GM18868 (cell line): Measurements from ENCODE around the gene PRICKLE2.

ENCODE experiments used
- ATAC-seq: cut with Tn5 transposase; IDR thresholded peaks from one replicate; pipeline ENCODE4 v1.9.1; 2021; ENCODE audit warnings: mild to moderate bottlenecking, moderate library complexity; ENCODE audit not compliant: unreplicated experiment

PRICKLE2 gene

GRCh38 chr3:64160000-64160695, 65.1 kb downstream of the PRICKLE2 start:
- ATAC-seq, result no peak

DNA sequence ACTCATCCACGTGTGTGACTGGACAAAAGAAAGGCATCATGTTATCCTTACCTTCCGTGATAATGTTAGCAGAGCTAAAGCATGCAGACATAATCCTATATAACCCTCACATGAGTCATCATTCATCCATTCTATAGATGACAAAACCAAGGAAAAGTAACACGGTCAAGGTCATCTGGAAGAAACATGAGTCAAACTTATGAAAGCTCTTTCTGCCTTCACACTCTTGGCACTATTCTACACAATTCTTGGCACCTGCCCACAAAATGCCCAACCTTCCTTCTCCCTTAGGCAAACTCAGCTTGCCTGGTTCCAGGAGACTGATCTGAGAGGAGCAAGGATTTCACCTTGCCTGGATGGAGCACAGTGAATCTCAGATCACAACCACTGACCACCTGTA, 66.9 kb downstream of the PRICKLE2 start:
- no peak for ATAC-seq

- no peak for ATAC-seq
Measured at GRCh38 chr3:64157150-64158035, 67.9 kb downstream of the PRICKLE2 start.

- ATAC-seq, result no peak
Measured at GRCh38 chr3:64155328-64155727, 69.9 kb downstream of the PRICKLE2 start.

- ATAC-seq, result no peak
Measured at GRCh38 chr3:64152676-64153466, 72.4 kb downstream of the PRICKLE2 start.

DNA sequence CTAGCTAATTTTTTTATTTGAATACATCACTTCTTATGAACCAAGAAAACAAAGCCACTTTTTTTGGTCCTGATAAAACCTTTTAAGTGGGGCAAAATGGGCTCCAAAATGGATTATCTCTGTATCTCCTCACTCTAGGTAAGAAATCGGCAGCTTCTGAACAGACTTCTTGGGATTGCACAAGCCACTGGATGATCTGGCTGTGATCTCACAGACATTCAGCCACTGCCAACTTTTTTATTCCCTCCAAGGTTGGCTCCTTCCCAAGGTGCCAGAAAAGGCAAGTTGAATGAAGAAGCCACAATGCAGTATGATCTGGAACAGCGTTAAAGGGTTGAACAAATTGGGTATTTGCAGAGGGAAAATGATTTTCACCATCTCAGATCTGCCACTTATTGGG, 73.2 kb downstream of the PRICKLE2 start:
- ATAC-seq, result no peak

- ATAC-seq, result no peak
Measured at GRCh38 chr3:64151342-64151871, 73.9 kb downstream of the PRICKLE2 start.

- no peak for ATAC-seq
Measured at GRCh38 chr3:64150623-64151207, 74.6 kb downstream of the PRICKLE2 start.

GRCh38 chr3:64149886-64150285, 75.4 kb downstream of the PRICKLE2 start:
- ATAC-seq, result no peak

- ATAC-seq, result no peak
Measured at GRCh38 chr3:64148955-64149653, 76.2 kb downstream of the PRICKLE2 start.

DNA sequence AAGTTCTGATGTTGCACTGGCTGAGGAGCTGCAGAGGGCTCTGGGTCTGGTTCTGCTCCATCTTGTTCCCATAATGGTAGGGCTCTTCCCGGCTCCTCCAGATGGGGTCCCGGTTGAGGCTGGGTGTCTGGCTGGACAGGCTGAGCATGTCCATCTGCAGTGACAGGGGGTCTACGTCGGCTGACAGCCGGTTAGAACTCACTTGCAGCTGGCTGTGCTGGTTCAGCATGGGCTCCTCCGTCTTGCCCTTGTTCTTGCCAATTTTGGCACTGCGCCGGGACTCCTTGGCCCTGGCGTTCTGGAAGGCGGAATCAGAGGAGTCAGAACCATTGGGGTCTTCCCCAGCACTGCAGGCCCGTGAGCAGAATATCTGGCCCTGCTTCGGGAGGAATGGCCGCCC, 78.1 kb downstream of the PRICKLE2 start:
- ATAC-seq, result no peak

DNA sequence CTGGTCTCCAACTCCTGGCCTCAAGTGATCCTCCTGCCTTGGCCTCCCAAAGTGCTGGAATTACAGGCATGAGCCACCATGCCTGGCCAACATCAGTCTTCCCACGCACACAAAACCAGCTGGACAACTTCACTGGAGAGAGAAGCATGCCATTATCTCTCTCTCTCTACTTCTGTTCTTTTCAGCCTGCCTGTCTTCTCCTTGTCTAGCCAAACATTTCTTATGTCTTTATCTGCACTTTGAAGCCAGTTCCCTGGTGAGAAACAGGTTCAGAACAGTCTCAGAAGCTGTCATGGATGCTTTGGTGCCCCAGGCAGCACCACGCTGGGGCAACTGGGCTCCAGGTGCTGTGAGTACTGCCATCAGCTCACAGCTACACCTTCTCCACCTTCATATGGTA, 79.8 kb downstream of the PRICKLE2 start:
- ATAC-seq, result no peak

DNA sequence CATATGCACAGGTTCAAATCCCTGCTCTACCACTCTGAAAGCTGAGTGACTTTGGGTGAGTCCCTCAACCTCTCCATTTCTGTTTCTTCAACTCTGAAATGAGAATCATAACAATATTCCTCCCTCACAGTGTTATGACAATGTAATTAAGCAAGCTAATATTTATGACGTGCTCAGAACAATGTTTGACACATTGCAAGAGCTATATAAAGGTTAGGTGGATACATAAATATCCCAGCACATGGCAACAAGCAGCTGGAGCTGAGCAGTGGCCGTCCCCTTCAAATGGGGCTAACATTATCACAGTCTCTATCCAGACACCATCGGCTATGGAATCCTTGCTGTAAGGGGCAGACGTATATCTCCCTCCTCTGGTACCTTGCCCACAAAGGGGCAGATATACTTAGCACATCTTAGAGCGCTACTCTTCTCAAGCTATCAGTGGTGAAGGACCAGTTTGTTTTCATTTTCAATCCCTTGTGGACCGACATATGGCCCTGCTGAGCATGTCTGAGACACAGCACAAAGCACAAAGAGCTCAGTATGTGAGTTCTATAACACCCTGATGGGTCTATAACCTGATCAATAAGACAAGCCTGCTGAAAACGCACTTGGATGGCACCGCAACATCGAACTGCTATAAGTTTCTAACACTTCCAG, 80.9 kb downstream of the PRICKLE2 start:
- no peak for ATAC-seq

DNA sequence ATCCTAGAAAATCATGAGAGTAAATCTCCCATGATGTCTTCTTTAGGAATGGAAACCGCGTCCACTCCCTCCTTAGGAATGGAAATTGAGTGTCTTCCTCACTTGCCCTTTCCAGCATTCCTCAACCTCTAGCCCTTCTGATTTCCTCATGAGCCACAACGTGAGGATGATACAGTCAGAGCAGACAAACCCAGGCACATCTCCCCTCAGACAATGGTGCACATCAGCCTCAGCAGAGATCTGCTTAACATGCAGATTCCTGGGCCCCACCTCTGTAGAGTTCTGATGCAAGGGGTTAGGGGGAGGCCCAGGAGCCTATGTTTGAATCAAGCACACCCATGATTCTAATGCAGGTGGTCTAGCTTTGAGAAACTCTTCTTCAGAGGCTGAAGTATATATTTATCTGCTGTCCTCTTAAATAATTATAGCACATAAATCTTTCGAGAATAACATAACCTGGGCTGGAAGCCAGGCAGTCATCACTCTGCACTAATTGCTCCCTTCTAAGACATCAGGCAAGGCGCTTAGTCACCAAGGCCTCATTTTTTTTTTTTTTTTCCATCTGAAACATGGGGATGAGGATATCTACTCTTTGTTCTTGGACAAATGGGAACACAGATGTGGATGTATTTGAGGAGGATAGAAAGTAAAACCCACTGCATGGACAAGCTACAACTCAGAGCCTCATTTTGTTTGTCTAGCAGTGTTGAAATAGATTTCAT, 81.7 kb downstream of the PRICKLE2 start:
- ATAC-seq, result no peak

GRCh38 chr3:64141476-64141875, 83.8 kb downstream of the PRICKLE2 start:
- ATAC-seq, result no peak

GRCh38 chr3:64140651-64141050, 84.6 kb downstream of the PRICKLE2 start:
- ATAC-seq, result no peak

- no peak for ATAC-seq
Measured at GRCh38 chr3:64138656-64139375, 86.5 kb downstream of the PRICKLE2 start.

DNA sequence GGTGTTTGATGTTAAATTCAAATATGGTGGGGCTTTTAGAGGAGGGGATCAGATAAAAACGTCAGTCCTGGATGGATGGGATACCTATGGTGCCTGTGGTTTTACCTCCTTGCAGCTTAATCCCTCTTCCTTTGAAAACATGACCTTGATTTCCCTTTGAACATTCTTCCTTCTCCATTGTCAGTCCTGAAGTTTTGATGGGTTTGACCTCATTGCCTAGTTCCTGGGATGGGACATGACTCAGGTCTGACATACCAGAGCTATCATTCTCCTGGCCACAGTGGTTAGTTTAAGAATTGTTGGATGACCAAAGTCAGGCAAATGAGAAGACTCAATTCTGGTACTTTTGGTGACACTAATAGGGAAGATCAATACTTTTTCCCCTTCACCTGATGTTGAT, 87.2 kb downstream of the PRICKLE2 start:
- no peak for ATAC-seq
